Tibial nerve (tissue), 4 donors: ENCODE results near the gene TPPP2.

ENCODE experiments used
- CTCF ChIP-seq, 5 experiments: fragments of 200-600 bp in 3 of 5; fragments of 450-650 bp in 2 of 5; sonication (generic) in 3 of 5; IDR thresholded peaks; one replicate each; pipeline ENCODE4 v1.5.1; 2016 to 2019; ENCODE audit warnings: antibody characterized with exemption in 5 of 5, mild to moderate bottlenecking in 3 of 5, moderate library complexity in 2 of 5
- EP300 ChIP-seq, 2 donors: sonication (generic); formaldehyde crosslinking; IDR thresholded peaks; one replicate each; pipeline ENCODE4 v1.6.1; 2017; ENCODE audit warnings: antibody characterized with exemption in 2 of 2, mild to moderate bottlenecking in 1 of 2
- POLR2A ChIP-seq, 2 donors: fragments of 450-650 bp; IDR thresholded peaks; one replicate each; pipeline ENCODE4 v1.6.1; 2017; ENCODE audit warnings: antibody characterized with exemption in 2 of 2, mild to moderate bottlenecking in 2 of 2, moderate library complexity in 2 of 2

- TF ChIP-seq EP300 (IDR thresholded peaks at IDR 0.05) (no peak), CTCF (IDR thresholded peaks at IDR 0.05) (no peak), POLR2A (IDR thresholded peaks at IDR 0.05) (no peak)
These were observed 514 bp downstream of the TPPP2 start for GRCh38 chr14:21030531-21030930.
